ENCODE results near the gene FBH1. TPM values are rescaled to one million over a fixed set of nuclear protein-coding genes. Genes with fewer than 3 reads are reported as not detected.
"Not testable (repeated sequence)": the region's sequence is repeated elsewhere in the genome, so short reads cannot be mapped to it uniquely, and the experiment has no call there.

Gene FBH1
- total RNA-seq (2014; rRNA removed; shearing (Covaris generic); ENCODE audit: low replicate concordance), result 54.3 and 98.6 TPM in 2 replicates

- Histone ChIP-seq H3K4me3 (peak within 1 kb of the TSS; percentile 93), H3K27me3 (no peaks in the 10 kb centered on the region), H3K36me3 (peaks cover 54% of the 10 kb centered on the region), H3K9me3 (no peaks in the 10 kb centered on the region)
- peak; percentile 97 for DNase-seq
Observed at GRCh38 chr10:5889624-5890451, at the start of gene FBH1, which contains the start of gene ANKRD16. Gene FBH1, plus strand, starts transcription at chr10:5890243. Its CDS starts 103 bp downstream, at chr10:5890346. Gene ANKRD16, minus strand, starts transcription at chr10:5889893. Its CDS starts 539 bp downstream, at chr10:5889354.

DNA sequence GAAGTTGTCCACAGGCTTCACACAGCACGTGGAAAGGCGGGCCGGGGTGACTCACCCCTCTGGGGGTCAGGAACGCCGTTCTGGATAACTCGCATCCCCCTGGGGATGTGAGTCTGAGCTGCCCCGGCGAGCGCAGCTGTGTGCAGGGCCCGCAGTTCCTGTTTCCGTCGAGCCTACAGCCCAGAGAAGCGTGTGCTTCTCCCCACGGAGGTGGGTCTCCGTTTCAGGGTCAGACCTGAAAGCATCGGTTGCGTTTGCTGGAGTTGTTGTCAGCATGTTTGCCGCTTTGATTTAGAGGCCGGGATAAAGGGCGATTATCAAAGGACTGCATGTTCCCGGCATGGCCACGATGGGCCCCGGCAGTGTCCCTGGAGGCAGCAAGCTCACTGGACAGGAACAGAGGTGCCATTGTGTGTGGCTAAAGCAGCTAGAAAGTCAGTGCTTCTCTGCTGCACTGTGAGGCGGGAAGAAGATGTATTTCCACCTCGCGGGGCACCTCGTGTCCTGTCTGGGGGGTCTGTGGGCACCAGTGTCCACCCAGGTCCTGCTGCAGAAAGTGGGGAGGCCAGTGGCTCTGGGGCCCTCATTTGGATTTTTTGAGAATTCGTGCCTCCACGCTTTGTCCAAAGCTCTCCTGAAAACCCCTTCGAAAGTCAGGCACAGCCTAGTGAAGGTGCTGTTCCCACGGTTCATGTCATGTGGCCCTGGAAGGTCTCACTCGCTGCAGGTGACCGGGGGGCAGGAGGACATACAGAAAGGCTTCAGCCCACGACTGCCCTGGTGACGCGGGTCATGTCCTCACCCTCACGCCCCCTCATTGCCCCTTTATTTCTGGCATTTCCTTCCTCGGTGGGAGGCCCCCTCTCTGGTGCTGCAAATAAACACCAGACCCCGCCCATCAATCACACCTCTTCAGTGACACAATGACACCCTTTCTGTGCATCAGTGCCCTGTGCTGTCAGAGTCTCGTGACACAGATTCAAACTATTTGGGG, 49.4 kb upstream of the FBH1 start:
- Histone ChIP-seq H3K27me3 (no peaks in the 10 kb centered on the region), H3K9me3 (no peaks in the 10 kb centered on the region), H3K36me3 (no peaks in the 10 kb centered on the region), H3K4me3 (no peak overlapping the region)
- DNase-seq, result no peak

- Histone ChIP-seq H3K27me3 (no peaks in the 10 kb centered on the region), H3K4me3 (no peak overlapping the region), H3K9me3 (no peaks in the 10 kb centered on the region), H3K36me3 (no peaks in the 10 kb centered on the region)
- DNase-seq, result no peak
Observed at GRCh38 chr10:5841965-5842364, 48.1 kb upstream of the FBH1 start.

GRCh38 chr10:5843686-5844344, 46.2 kb upstream of the FBH1 start:
- no peak overlapping the region for H3K4me3 ChIP-seq
- no peaks in the 10 kb centered on the region for H3K9me3 ChIP-seq
- H3K27me3 ChIP-seq, result no peaks in the 10 kb centered on the region
- H3K36me3 ChIP-seq, result no peaks in the 10 kb centered on the region
- DNase-seq, result no peak

DNA sequence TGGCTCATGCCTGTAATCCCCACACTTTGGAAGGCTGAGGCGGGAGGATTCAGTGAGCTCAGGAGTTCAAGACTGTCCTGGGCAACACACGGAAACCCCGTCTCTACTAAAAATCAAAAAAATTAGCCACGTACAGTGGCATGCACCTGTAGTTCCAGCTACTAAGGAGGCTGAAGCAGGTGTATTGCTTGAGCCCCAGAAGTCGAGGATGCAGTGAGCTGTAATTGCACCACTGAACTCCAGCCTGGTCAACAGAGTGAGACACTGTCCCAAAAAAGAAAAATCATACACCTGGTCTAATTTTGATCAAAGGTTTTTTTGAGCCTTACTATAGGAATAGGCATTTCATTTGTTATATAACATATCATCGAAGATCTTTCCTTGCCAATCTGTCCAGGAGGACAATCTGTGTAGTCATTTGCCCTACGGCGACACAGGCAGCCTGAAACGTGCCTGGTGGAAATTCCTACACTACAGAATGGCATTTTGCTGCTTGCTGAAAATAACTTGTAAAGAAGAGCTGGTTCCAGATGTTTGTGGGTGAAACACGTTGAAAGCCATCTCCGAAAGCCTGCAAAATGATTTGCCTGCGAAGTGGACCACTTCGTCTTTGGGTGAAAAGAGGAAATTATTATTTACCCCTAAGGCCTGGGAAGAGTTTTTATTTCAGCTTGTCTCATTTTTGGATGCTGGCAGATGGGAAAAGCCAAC, 45.5 kb upstream of the FBH1 start:
- H3K36me3 ChIP-seq, result no peaks in the 10 kb centered on the region
- no peak overlapping the region for H3K4me3 ChIP-seq
- DNase-seq, result no peak
- H3K9me3 ChIP-seq, result no peaks in the 10 kb centered on the region
- H3K27me3 ChIP-seq, result no peaks in the 10 kb centered on the region

DNA sequence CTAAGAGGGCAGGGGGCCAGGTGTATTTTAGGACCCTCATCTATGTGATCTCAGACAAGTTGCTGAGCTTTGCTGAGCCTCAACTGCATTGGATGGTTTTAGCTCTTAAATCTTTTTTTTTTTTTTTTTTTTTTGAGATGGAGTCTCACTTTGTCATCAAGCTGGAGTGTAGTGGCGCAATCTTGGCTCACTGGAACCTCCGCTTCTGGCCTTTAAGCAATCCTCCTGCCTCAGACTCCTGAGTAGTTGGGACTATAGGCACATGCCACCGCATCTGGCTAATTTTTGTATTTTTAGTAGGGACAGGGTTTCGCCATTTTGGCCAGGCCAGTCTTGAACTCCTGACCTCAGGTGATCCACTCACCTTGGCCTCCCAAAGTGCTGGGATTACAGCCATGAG, 43.4 kb upstream of the FBH1 start:
- not testable (repeated sequence) for H3K36me3 ChIP-seq, DNase-seq, H3K27me3 ChIP-seq, H3K9me3 ChIP-seq, H3K4me3 ChIP-seq

- Histone ChIP-seq H3K27me3 (no peaks in the 10 kb centered on the region), H3K4me3 (no peak overlapping the region), H3K36me3 (no peaks in the 10 kb centered on the region), H3K9me3 (no peaks in the 10 kb centered on the region)
- DNase-seq, result no peak
Observed at GRCh38 chr10:5854131-5854475, 35.9 kb upstream of the FBH1 start.

GRCh38 chr10:5855979-5856700, 33.9 kb upstream of the FBH1 start:
- DNase-seq, result no peak
- Histone ChIP-seq H3K36me3 (no peaks in the 10 kb centered on the region), H3K27me3 (no peaks in the 10 kb centered on the region)

DNA sequence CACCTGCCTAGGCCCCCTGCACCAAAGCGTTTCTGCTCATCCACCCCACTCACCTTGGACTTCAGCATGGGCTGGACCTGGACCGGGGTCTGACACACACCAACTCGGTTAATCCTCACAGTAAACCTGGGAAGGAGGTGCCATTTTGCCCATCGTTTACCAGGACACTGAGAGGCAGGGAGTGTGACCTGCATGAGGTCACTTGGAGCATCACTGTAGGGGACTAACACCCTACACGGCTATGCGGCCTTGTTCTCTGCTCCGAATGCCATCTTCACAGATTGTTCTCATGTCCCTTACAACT, 33.4 kb upstream of the FBH1 start:
- H3K9me3 ChIP-seq, result no peaks in the 10 kb centered on the region
- H3K4me3 ChIP-seq, result no peak overlapping the region
- DNase-seq, result no peak
- H3K27me3 ChIP-seq, result no peaks in the 10 kb centered on the region
- H3K36me3 ChIP-seq, result no peaks in the 10 kb centered on the region

More at GRCh38 chr10:5855979-5856700, 33.9 kb upstream of the FBH1 start:
- H3K9me3 ChIP-seq, result no peaks in the 10 kb centered on the region
- no peak overlapping the region for H3K4me3 ChIP-seq

- peaks cover 9% of the 10 kb centered on the region for H3K36me3 ChIP-seq
- peaks cover 3% of the 10 kb centered on the region for H3K9me3 ChIP-seq
- no peak for DNase-seq
- H3K4me3 ChIP-seq, result no peak overlapping the region
- no peaks in the 10 kb centered on the region for H3K27me3 ChIP-seq
Observed at GRCh38 chr10:5858811-5859210, 31.2 kb upstream of the FBH1 start.

GRCh38 chr10:5860066-5860465, 30.0 kb upstream of the FBH1 start:
- peaks cover 3% of the 10 kb centered on the region for H3K9me3 ChIP-seq
- H3K27me3 ChIP-seq, result no peaks in the 10 kb centered on the region
- H3K4me3 ChIP-seq, result no peak overlapping the region
- no peak for DNase-seq
- peaks cover 9% of the 10 kb centered on the region for H3K36me3 ChIP-seq

DNA sequence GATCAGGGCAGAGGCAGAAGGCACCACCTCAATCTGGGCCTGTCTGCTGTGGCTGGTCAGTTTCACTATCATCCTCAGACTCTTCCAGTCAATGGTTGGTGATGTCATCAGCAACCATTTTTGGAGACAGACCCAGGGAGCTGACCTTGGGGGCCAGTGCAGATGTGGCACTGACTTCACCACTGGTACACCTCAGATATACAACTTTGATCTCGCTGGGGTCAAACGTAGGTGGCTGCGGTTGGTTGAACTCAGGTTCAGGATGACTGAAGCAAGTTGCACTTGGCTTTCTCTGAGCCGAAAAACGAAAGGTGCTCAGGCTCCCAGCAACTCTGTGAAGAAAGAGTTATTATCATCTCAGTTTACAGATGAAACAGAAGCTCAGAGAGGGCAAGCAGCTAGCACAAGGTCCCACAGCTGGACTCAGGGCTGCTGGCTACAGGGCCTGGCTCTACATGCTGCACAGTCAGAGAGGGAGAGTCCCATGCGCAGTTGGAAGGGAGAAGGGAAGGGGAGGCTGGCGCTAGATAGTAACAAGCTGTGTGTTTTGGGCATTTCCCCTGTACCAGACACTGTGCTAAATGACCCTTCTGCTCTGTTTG, 27.6 kb upstream of the FBH1 start:
- no peaks in the 10 kb centered on the region for H3K27me3 ChIP-seq
- no peak overlapping the region for H3K4me3 ChIP-seq
- H3K9me3 ChIP-seq, result peaks cover 3% of the 10 kb centered on the region
- H3K36me3 ChIP-seq, result peaks cover 9% of the 10 kb centered on the region
- DNase-seq, result no peak

GRCh38 chr10:5862981-5863685, 26.9 kb upstream of the FBH1 start:
- not testable (repeated sequence) for DNase-seq, H3K4me3 ChIP-seq, H3K27me3 ChIP-seq, H3K9me3 ChIP-seq, H3K36me3 ChIP-seq

DNA sequence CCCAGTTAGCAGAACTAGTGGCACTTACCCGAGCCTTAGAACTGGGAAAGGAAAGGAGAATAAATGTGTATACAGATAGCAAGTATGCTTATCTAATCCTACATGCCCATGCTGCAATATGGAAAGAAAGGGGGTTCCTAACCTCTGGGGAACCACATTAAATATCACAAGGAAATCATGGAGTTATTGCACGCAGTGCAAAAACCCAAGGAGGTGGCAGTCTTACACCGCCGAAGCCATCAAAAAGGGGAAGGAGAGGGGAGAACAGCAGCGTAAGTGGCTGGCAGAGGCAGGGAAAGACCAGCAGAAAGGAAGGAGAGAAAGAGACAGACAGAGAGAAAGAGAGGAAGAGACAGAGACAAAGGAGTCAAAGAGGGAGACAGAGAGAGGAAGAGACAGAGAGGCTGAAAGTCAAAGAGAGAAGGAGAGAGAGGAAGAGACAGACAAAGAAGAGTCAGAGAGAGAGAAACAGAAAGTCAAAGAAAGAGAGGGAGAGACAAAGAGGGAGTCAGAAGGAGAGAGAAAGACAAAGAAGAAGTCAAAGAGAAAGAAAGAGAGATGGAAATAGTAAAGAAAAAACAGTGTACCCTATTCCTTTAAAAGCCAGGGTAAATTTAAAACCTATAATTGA, 23.5 kb upstream of the FBH1 start:
- not testable (repeated sequence) for DNase-seq, H3K4me3 ChIP-seq, H3K36me3 ChIP-seq, H3K27me3 ChIP-seq, H3K9me3 ChIP-seq

Data from MG63 (cell line).